Measurements from ENCODE around the gene RGS3.

DNA sequence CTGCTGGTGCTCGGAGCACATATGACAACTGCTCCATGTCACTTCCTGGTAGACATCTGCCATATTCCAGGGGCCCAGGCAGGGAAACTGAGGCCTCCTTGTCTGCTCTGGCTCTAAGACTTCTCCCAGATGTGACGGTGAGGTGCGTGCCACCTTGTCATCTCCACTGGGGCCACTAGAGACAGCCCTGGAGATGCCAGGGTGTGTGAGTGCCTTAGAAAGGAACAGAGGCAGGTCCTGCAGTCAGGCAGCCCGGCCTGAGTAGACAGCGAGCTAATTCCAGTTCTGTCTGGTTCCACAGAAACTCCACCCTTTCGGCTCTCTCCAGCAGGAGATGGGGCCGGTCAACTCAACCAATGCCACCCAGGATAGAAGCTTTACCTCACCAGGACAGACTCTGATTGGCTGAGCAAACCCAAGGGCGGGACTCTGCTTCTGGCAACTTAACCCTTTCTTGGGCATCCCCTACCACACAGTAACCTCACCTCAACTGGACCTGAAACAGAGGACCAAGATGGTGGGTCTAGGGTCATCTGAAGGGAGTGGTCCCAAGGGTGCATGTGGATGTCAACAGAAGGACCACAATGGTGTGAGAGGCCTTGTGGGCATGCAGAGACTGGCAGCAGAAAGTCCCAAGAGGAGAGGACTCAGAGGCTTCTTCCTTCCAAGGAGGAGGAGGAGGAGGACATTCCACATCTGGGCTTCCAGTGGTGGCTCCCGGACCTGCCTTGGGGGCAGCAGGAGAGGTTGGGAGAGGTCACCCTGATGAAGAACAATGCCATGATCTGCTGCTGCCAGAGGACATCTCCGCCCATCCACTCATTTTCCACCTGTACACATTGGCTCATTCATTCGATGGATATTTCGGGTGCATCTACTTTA lies 77.7 kb downstream of the RGS3 start:
- TF ChIP-seq EZH2phosphoT487 (IDR thresholded peaks at IDR 0.05; ENCODE audit: borderline replicate concordance, low read depth, low read length), result no peak
- TF ChIP-seq, protein P1, sequence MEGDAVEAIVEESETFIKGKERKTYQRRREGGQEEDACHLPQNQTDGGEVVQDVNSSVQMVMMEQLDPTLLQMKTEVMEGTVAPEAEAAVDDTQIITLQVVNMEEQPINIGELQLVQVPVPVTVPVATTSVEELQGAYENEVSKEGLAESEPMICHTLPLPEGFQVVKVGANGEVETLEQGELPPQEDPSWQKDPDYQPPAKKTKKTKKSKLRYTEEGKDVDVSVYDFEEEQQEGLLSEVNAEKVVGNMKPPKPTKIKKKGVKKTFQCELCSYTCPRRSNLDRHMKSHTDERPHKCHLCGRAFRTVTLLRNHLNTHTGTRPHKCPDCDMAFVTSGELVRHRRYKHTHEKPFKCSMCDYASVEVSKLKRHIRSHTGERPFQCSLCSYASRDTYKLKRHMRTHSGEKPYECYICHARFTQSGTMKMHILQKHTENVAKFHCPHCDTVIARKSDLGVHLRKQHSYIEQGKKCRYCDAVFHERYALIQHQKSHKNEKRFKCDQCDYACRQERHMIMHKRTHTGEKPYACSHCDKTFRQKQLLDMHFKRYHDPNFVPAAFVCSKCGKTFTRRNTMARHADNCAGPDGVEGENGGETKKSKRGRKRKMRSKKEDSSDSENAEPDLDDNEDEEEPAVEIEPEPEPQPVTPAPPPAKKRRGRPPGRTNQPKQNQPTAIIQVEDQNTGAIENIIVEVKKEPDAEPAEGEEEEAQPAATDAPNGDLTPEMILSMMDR (conservative IDR thresholded peaks at IDR 0.05; ENCODE audit: low read length), result no peak
